GM23248 (cell line): ENCODE results near the gene GDNF. TPM values are rescaled to one million over a fixed set of nuclear protein-coding genes. Genes with fewer than 3 reads are reported as not detected.

Experiments
- DNase-seq: peaks from one replicate; pipeline ENCODE4 v3.0.0-alpha.2; 2015
- H2AFZ ChIP-seq: fragments of 200-600 bp; sonication (generic); 2 replicates; pipeline ENCODE4 v1.6.1; 2016; ENCODE audit warnings: antibody characterized with exemption
- H3F3A ChIP-seq: fragments of 200-600 bp; sonication (generic); 2 replicates; pipeline ENCODE4 v1.6.1; 2016; ENCODE audit warnings: mild to moderate bottlenecking, antibody characterized with exemption, mixed run types; ENCODE audit not compliant: insufficient read depth
- H3K27ac ChIP-seq: fragments of 200-600 bp; sonication (generic); 2 replicates; pipeline ENCODE4 v1.5.1; 2016; ENCODE audit warnings: mild to moderate bottlenecking
- H3K27me3 ChIP-seq: fragments of 200-600 bp; sonication (generic); replicated peaks from 2 replicates; pipeline ENCODE4 v1.6.1; 2016; ENCODE audit warnings: mild to moderate bottlenecking; ENCODE audit not compliant: insufficient read depth
- H3K36me3 ChIP-seq: fragments of 200-600 bp; sonication (generic); 2 replicates; pipeline ENCODE4 v1.6.1; 2016; ENCODE audit warnings: low read depth, mild to moderate bottlenecking
- H3K4me1 ChIP-seq: fragments of 200-600 bp; sonication (generic); 2 replicates; pipeline ENCODE4 v1.6.1; 2016; ENCODE audit warnings: mild to moderate bottlenecking; ENCODE audit not compliant: insufficient read depth
- H3K4me2 ChIP-seq: fragments of 200-600 bp; sonication (generic); one replicate; pipeline ENCODE4 v1.6.1; 2016; ENCODE audit warnings: mild to moderate bottlenecking; ENCODE audit not compliant: unreplicated experiment
- H3K4me3 ChIP-seq: fragments of 200-600 bp; sonication (generic); 2 replicates; pipeline ENCODE4 v1.5.1; 2016; ENCODE audit warnings: mild to moderate bottlenecking
- H3K79me2 ChIP-seq: fragments of 200-600 bp; sonication (generic); 2 replicates; pipeline ENCODE4 v1.6.1; 2016; ENCODE audit warnings: mild to moderate bottlenecking; ENCODE audit not compliant: insufficient read depth
- H3K9ac ChIP-seq: fragments of 200-600 bp; sonication (generic); 2 replicates; pipeline ENCODE4 v1.6.1; 2016; ENCODE audit warnings: mild to moderate bottlenecking
- H3K9me2 ChIP-seq: fragments of 200-600 bp; sonication (generic); 2 replicates; pipeline ENCODE4 v1.6.1; 2016; ENCODE audit warnings: mixed run types, mild to moderate bottlenecking, moderate library complexity; ENCODE audit not compliant: insufficient read depth
- H3K9me3 ChIP-seq: fragments of 200-600 bp; sonication (generic); one replicate; pipeline ENCODE4 v1.6.1; 2017; ENCODE audit warnings: low read depth
- H4K20me1 ChIP-seq: fragments of 200-600 bp; sonication (generic); 2 replicates; pipeline ENCODE4 v1.6.0; 2016; ENCODE audit not compliant: insufficient read depth
- EZH2 ChIP-seq: fragments of 200-600 bp; sonication (generic); IDR thresholded peaks from 2 replicates; pipeline ENCODE4 v1.6.1; 2018; ENCODE audit warnings: antibody characterized with exemption, mild to moderate bottlenecking; ENCODE audit not compliant: insufficient read depth, poor library complexity, severe bottlenecking
- EZH2phosphoT487 ChIP-seq: fragments of 200-600 bp; sonication (generic); IDR thresholded peaks from 2 replicates; pipeline ENCODE4 v1.6.1; 2018; ENCODE audit warnings: antibody characterized with exemption, moderate library complexity, mild to moderate bottlenecking, low read depth; ENCODE audit not compliant: insufficient read depth
- WGBS, 2 experiments: methylation state at CpG; one replicate each; pipeline ENCODE4 v1.1.6; 2015 to 2017; ENCODE audit warnings: low lambda C conversion rate in 2 of 2, low coverage in 1 of 2; ENCODE audit errors: missing lambda C conversion rate in 2 of 2; 5-methylcytosine and 5-hydroxymethylcytosine counted together
- in situ Hi-C: fragments of 300-500 bp; cut with MboI; formaldehyde crosslinking; loops from 2 replicates; pipeline ENCODE4 v1.15.0; 2020
- polyA plus RNA-seq: library from polyadenylated mRNA; unstranded; fragments of >200 nt; fragmentation: Nextera tagmentation; extraction: Ambion mirVana; gene quantifications from 2 replicates; pipeline ENCODE4 v1.2.1, GENCODE V29; 2016
- total RNA-seq: library from RNA; depleted of rRNA; stranded (reverse); fragments of >200 nt; shearing (Covaris generic); gene quantifications from 2 replicates; pipeline ENCODE4 v1.2.3, GENCODE V29; 2014

GDNF gene
- total and polyA plus RNA-seq, 2 experiments from 2014 or later: 1.7 to 2.9 TPM

GRCh38 chr5:37792975-37793631, 46.7 kb downstream of the GDNF start:
- H2AFZ ChIP-seq: no peak overlapping the region
- peak; percentile 90 for DNase-seq
- 53 to 55% methylated on average over 2 of the region's 2 CpGs for WGBS, 2 experiments
- peak overlapping the region; percentile 71 for H3K27ac ChIP-seq
- no peaks in the 10 kb centered on the region for H3K9me2 ChIP-seq
- H3K36me3 ChIP-seq: no peaks in the 10 kb centered on the region
- TF ChIP-seq EZH2phosphoT487: no peak
- H3K9me3 ChIP-seq: no peaks in the 10 kb centered on the region
- no peaks in the 10 kb centered on the region for H4K20me1 ChIP-seq
- H3K9ac ChIP-seq: peak overlapping the region; percentile 31; the same call in 1 of the 2 replicates
- H3K4me1 ChIP-seq: peaks cover 29% of the 10 kb centered on the region
- in situ Hi-C loops: no loop called here
- no peaks in the 10 kb centered on the region for H3K27me3 ChIP-seq
- peaks cover 38% of the 10 kb centered on the region for H3F3A ChIP-seq
- H3K4me2 ChIP-seq: no peak overlapping the region
- no peak overlapping the region for H3K4me3 ChIP-seq
- H3K79me2 ChIP-seq: no peaks in the 10 kb centered on the region

GRCh38 chr5:37791321-37791720, 48.5 kb downstream of the GDNF start:
- Histone ChIP-seq H3K79me2 (no peaks in the 10 kb centered on the region), H3K9ac (no peak overlapping the region), H3K4me2 (no peak overlapping the region), H3K36me3 (no peaks in the 10 kb centered on the region), H3K4me1 (peaks cover 46% of the 10 kb centered on the region), H3K4me3 (no peak overlapping the region), H3K27ac (no peak overlapping the region), H3F3A (peaks cover 55% of the 10 kb centered on the region), H3K9me3 (no peaks in the 10 kb centered on the region), H2AFZ (no peak overlapping the region), H4K20me1 (no peaks in the 10 kb centered on the region), H3K9me2 (no peaks in the 10 kb centered on the region), H3K27me3 (no peaks in the 10 kb centered on the region)
- DNase-seq: no peak
- WGBS, 2 experiments: 52 to 60% methylated on average over 2 of the region's 2 CpGs
- in situ Hi-C loops: no loop called here
- TF ChIP-seq EZH2 (no peak), EZH2phosphoT487 (no peak)

- Histone ChIP-seq H3K4me2 (no peak overlapping the region), H3K36me3 (no peaks in the 10 kb centered on the region), H2AFZ (no peak overlapping the region), H4K20me1 (no peaks in the 10 kb centered on the region), H3F3A (peaks cover 56% of the 10 kb centered on the region), H3K4me3 (no peak overlapping the region), H3K9me3 (no peaks in the 10 kb centered on the region), H3K9ac (peak overlapping the region; percentile 60), H3K27me3 (no peaks in the 10 kb centered on the region), H3K4me1 (peaks cover 47% of the 10 kb centered on the region), H3K27ac (peak overlapping the region; percentile 85), H3K9me2 (no peaks in the 10 kb centered on the region), H3K79me2 (no peaks in the 10 kb centered on the region)
- DNase-seq: peak; percentile 86
- 37 to 38% methylated on average over 2 of the region's 2 CpGs for WGBS, 2 experiments
- no peak for TF ChIP-seq EZH2phosphoT487
- no peak for TF ChIP-seq EZH2
- in situ Hi-C loops: no loop called here
Observed at GRCh38 chr5:37789991-37790390, 49.9 kb downstream of the GDNF start.

- 25 to 29% methylated on average over 6 of the region's 6 CpGs for WGBS, 2 experiments
- peak; percentile 54 for DNase-seq
Observed at GRCh38 chr5:37787742-37788141, 52.1 kb downstream of the GDNF start.

More at GRCh38 chr5:37787742-37788141, 52.1 kb downstream of the GDNF start:
- no peak overlapping the region for H3K4me3 ChIP-seq
- no peaks in the 10 kb centered on the region for H3K9me3 ChIP-seq
- no peaks in the 10 kb centered on the region for H3K79me2 ChIP-seq
- in situ Hi-C loops: no loop called here
- H4K20me1 ChIP-seq: no peaks in the 10 kb centered on the region
- peak overlapping the region; percentile 31; the same call in 1 of the 2 replicates for H3K9ac ChIP-seq
- H3K36me3 ChIP-seq: no peaks in the 10 kb centered on the region
- no peaks in the 10 kb centered on the region for H3K27me3 ChIP-seq
- no peaks in the 10 kb centered on the region for H3K9me2 ChIP-seq
- H3K4me1 ChIP-seq: peaks cover 37% of the 10 kb centered on the region
- TF ChIP-seq EZH2: no peak
- TF ChIP-seq EZH2phosphoT487: no peak
- no peak overlapping the region for H2AFZ ChIP-seq
- peak overlapping the region; percentile 9 for H3K4me2 ChIP-seq
- H3F3A ChIP-seq: peaks cover 39% of the 10 kb centered on the region
- peak overlapping the region; percentile 70 for H3K27ac ChIP-seq
